ENCODE measurements around the gene CDK7. TPM values are rescaled to one million over a fixed set of nuclear protein-coding genes. Genes with fewer than 3 reads are reported as not detected.
"Not testable (repeated sequence)": the region's sequence is repeated elsewhere in the genome, so short reads cannot be mapped to it uniquely, and the experiment has no call there.

Gene CDK7
- total and polyA plus RNA-seq, 5 donors from 2014 or later = 23.6 to 34.9 (median 27.2) TPM

DNA sequence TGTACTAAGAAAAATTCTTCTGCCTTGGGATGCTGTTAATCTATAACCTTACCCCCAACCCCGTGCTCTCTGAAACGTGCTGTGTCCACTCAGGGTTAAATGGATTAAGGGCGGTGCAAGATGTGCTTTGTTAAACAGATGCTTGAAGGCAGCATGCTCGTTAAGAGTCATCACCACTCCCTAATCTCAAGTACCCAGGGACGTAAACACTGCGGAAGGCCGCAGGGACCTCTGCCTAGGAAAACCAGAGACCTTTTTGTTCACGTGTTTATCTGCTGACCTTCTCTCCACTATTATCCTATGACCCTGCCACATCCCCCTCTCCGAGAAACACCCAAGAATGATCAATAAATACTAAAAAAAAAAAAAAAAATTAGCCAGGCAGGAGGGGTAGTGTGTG lies 13.9 kb upstream of the CDK7 start:
- not testable (repeated sequence) for ATAC-seq (ENCODE audit: low read depth in 2 of 2); H3K36me3 ChIP-seq (ENCODE audit: control insufficient read depth, insufficient read depth, low read length); H3K4me3 ChIP-seq (ENCODE audit: low read depth, low read length); DNase-seq; H3K27ac Mint-ChIP-seq; H3K9me3 Mint-ChIP-seq; H3K27me3 Mint-ChIP-seq; H3K9me3 ChIP-seq (ENCODE audit: control insufficient read depth in 2 of 2, low read length in 2 of 2); H3K27ac ChIP-seq (ENCODE audit: insufficient read depth, low read length, poor library complexity, severe bottlenecking); H3K27me3 ChIP-seq (ENCODE audit: control insufficient read depth, insufficient read depth, low read length); H3K4me3 Mint-ChIP-seq; H3K36me3 Mint-ChIP-seq
- H3K4me1 ChIP-seq (ENCODE audit: control insufficient read depth, insufficient read depth, low read length, poor library complexity, severe bottlenecking) = peaks cover 14% of the 10 kb centered on the region
- peaks cover 6 to 33% (median 20%) of the 10 kb centered on the region in 4 donors for H3K4me1 Mint-ChIP-seq

DNA sequence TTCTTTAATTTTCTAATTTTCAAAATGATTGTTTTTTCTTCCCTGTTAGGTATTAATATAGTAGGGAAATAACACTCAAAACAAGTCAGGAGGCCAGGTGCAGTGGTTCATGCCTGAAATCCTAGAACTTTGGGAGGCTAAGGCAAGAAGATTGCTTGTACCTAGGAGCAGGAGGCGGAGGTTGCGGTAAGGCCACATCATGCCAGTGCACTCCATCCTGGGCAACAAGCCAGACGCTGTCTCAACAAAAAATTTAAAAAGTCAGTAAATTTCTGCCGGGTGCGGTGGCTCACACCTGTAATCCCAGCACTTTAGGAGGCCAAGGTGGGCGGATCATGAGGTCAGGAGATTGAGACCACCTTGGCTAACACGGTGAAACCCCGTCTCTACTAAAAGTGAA lies 10.2 kb upstream of the CDK7 start:
- no peaks in the 10 kb centered on the region for H3K9me3 ChIP-seq (ENCODE audit: control insufficient read depth in 2 of 2, low read length in 2 of 2)
- ATAC-seq (ENCODE audit: low read depth in 2 of 2) (no peak), DNase-seq (no peak)
- H3K4me1 ChIP-seq (ENCODE audit: control insufficient read depth, insufficient read depth, low read length, poor library complexity, severe bottlenecking) = no peaks in the 10 kb centered on the region
- Mint-ChIP-seq H3K36me3 (peaks cover 8% of the 10 kb centered on the region), H3K9me3 (peaks cover 0 to 2% (median 0%) of the 10 kb centered on the region in 7 donors), H3K27me3 (no peaks in the 10 kb centered on the region), H3K4me1 (peaks cover 6 to 14% (median 8%) of the 10 kb centered on the region in 4 donors), H3K27ac (no peak overlapping the region), H3K4me3 (no peak overlapping the region)
- H3K27ac ChIP-seq (ENCODE audit: insufficient read depth, low read length, poor library complexity, severe bottlenecking) = no peak overlapping the region
- H3K36me3 ChIP-seq (ENCODE audit: control insufficient read depth, insufficient read depth, low read length) = peaks cover 18% of the 10 kb centered on the region
- no peak overlapping the region for H3K4me3 ChIP-seq (ENCODE audit: low read depth, low read length)
- no peaks in the 10 kb centered on the region for H3K27me3 ChIP-seq (ENCODE audit: control insufficient read depth, insufficient read depth, low read length)

- peaks cover 23% of the 10 kb centered on the region for H3K36me3 ChIP-seq (ENCODE audit: control insufficient read depth, insufficient read depth, low read length)
- Mint-ChIP-seq H3K27ac (peak overlapping the region in 1 of 3 donors; percentile 49), H3K4me1 (peaks cover 6 to 14% (median 8%) of the 10 kb centered on the region in 4 donors), H3K4me3 (no peak overlapping the region), H3K27me3 (no peaks in the 10 kb centered on the region), H3K36me3 (peaks cover 8% of the 10 kb centered on the region), H3K9me3 (no peaks in the 10 kb centered on the region)
- no peak overlapping the region for H3K27ac ChIP-seq (ENCODE audit: insufficient read depth, low read length, poor library complexity, severe bottlenecking)
- DNase-seq = no peak
- no peak overlapping the region for H3K4me3 ChIP-seq (ENCODE audit: low read depth, low read length)
- no peaks in the 10 kb centered on the region for H3K4me1 ChIP-seq (ENCODE audit: control insufficient read depth, insufficient read depth, low read length, poor library complexity, severe bottlenecking)
- H3K27me3 ChIP-seq (ENCODE audit: control insufficient read depth, insufficient read depth, low read length) = no peaks in the 10 kb centered on the region
- no peaks in the 10 kb centered on the region for H3K9me3 ChIP-seq (ENCODE audit: control insufficient read depth in 2 of 2, low read length in 2 of 2)
- ATAC-seq (ENCODE audit: low read depth in 2 of 2) = no peak
These were observed 8.8 kb upstream of the CDK7 start for GRCh38 chr5:69225860-69226259.

DNA sequence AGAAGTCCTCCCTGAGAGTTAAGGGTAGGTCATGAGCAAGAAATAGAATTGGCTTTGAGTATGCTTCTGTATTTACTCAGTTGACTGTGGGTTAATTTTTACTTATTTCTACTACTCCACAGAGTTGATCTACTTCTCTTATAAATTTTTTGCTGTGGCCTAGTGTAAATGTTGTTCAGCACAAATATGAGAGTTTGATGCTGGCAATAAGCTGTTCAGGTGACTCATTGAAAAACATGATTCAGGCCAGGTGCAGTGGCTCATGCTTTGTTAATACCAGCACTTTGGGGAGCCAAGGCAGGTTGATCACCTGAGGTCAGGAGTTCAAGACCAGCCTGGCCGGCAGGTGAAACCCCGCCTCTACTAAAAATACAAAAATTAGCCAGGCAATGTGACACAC lies 4.5 kb upstream of the CDK7 start:
- no peaks in the 10 kb centered on the region for H3K27me3 ChIP-seq (ENCODE audit: control insufficient read depth, insufficient read depth, low read length)
- peaks cover 8% of the 10 kb centered on the region for H3K4me1 ChIP-seq (ENCODE audit: control insufficient read depth, insufficient read depth, low read length, poor library complexity, severe bottlenecking)
- H3K27ac Mint-ChIP-seq = no peak overlapping the region
- H3K36me3 ChIP-seq (ENCODE audit: control insufficient read depth, insufficient read depth, low read length) = peaks cover 23% of the 10 kb centered on the region
- peaks cover 4% of the 10 kb centered on the region for H3K36me3 Mint-ChIP-seq
- peaks cover 1 to 11% (median 4%) of the 10 kb centered on the region in 4 donors for H3K4me1 Mint-ChIP-seq
- no peak overlapping the region for H3K4me3 ChIP-seq (ENCODE audit: low read depth, low read length)
- no peaks in the 10 kb centered on the region for H3K27me3 Mint-ChIP-seq
- H3K9me3 Mint-ChIP-seq = no peaks in the 10 kb centered on the region
- H3K27ac ChIP-seq (ENCODE audit: insufficient read depth, low read length, poor library complexity, severe bottlenecking) = no peak overlapping the region
- ATAC-seq (ENCODE audit: low read depth in 2 of 2) = no peak
- no peak for DNase-seq
- H3K9me3 ChIP-seq (ENCODE audit: control insufficient read depth in 2 of 2, low read length in 2 of 2) = no peaks in the 10 kb centered on the region
- no peak overlapping the region for H3K4me3 Mint-ChIP-seq

- no peak for ATAC-seq (ENCODE audit: low read depth in 2 of 2)
- Mint-ChIP-seq H3K9me3 (no peaks in the 10 kb centered on the region), H3K27me3 (no peaks in the 10 kb centered on the region), H3K36me3 (no peaks in the 10 kb centered on the region), H3K4me1 (peaks cover 5 to 21% (median 10%) of the 10 kb centered on the region in 4 donors), H3K4me3 (peak overlapping the region in 1 of 4 donors; percentile 71), H3K27ac (no peak overlapping the region)
- no peak for DNase-seq
- no peak overlapping the region for H3K4me3 ChIP-seq (ENCODE audit: low read depth, low read length)
- H3K4me1 ChIP-seq (ENCODE audit: control insufficient read depth, insufficient read depth, low read length, poor library complexity, severe bottlenecking) = peaks cover 17% of the 10 kb centered on the region
- H3K9me3 ChIP-seq (ENCODE audit: control insufficient read depth in 2 of 2, low read length in 2 of 2) = no peaks in the 10 kb centered on the region
- no peak overlapping the region for H3K27ac ChIP-seq (ENCODE audit: insufficient read depth, low read length, poor library complexity, severe bottlenecking)
- H3K27me3 ChIP-seq (ENCODE audit: control insufficient read depth, insufficient read depth, low read length) = no peaks in the 10 kb centered on the region
- peaks cover 23% of the 10 kb centered on the region for H3K36me3 ChIP-seq (ENCODE audit: control insufficient read depth, insufficient read depth, low read length)
These were observed 3.4 kb upstream of the CDK7 start for GRCh38 chr5:69231281-69231680.

DNA sequence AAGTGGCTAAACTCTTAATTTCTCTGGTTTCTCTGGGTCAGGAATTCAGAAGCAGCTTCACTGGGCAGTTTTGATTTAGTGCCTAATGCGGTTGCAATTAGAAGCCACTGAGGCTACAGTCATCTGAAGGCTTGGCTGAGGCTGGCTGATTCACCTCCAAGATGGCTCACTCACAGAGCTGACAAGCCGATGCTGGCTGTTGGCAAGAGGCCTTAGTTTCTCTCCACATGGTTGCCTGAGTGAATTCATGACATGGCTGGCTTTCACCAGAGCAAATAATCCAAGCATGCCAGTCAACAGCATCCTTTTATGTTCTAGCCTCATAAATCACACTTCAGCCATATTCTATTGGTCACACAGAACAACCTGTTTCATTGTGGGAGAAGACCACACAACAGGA lies 2.8 kb upstream of the CDK7 start:
- Histone ChIP-seq H3K27ac (ENCODE audit: insufficient read depth, low read length, poor library complexity, severe bottlenecking) (no peak overlapping the region), H3K36me3 (ENCODE audit: control insufficient read depth, insufficient read depth, low read length) (peaks cover 22% of the 10 kb centered on the region), H3K4me1 (ENCODE audit: control insufficient read depth, insufficient read depth, low read length, poor library complexity, severe bottlenecking) (peaks cover 23% of the 10 kb centered on the region), H3K9me3 (ENCODE audit: control insufficient read depth in 2 of 2, low read length in 2 of 2) (no peaks in the 10 kb centered on the region), H3K4me3 (ENCODE audit: low read depth, low read length) (no peak overlapping the region), H3K27me3 (ENCODE audit: control insufficient read depth, insufficient read depth, low read length) (no peaks in the 10 kb centered on the region)
- Mint-ChIP-seq H3K27me3 (no peaks in the 10 kb centered on the region), H3K4me3 (peak overlapping the region in 3 of 4 donors; percentile 12 to 82 (median 71)), H3K27ac (no peak overlapping the region), H3K4me1 (peaks cover 5 to 26% (median 12%) of the 10 kb centered on the region in 4 donors), H3K36me3 (peaks cover under 1% of the 10 kb centered on the region), H3K9me3 (no peaks in the 10 kb centered on the region)
- DNase-seq (no peak), ATAC-seq (ENCODE audit: low read depth in 2 of 2) (no peak)

- not testable (repeated sequence) for H3K4me3 ChIP-seq (ENCODE audit: low read depth, low read length); H3K9me3 ChIP-seq (ENCODE audit: control insufficient read depth in 2 of 2, low read length in 2 of 2); H3K9me3 Mint-ChIP-seq; H3K27ac ChIP-seq (ENCODE audit: insufficient read depth, low read length, poor library complexity, severe bottlenecking); H3K27me3 ChIP-seq (ENCODE audit: control insufficient read depth, insufficient read depth, low read length); ATAC-seq (ENCODE audit: low read depth in 2 of 2); H3K27me3 Mint-ChIP-seq; DNase-seq
- H3K4me1 ChIP-seq (ENCODE audit: control insufficient read depth, insufficient read depth, low read length, poor library complexity, severe bottlenecking) = peaks cover 42% of the 10 kb centered on the region
- Mint-ChIP-seq H3K4me3 (peak overlapping the region; percentile 82 to 97 (median 87)), H3K4me1 (peaks cover 33 to 66% (median 46%) of the 10 kb centered on the region in 4 donors), H3K27ac (peak overlapping the region in 2 of 3 donors; percentile 29 to 95), H3K36me3 (peaks cover 31% of the 10 kb centered on the region)
- peaks cover 16% of the 10 kb centered on the region for H3K36me3 ChIP-seq (ENCODE audit: control insufficient read depth, insufficient read depth, low read length)
These were observed 2.0 kb downstream of the CDK7 start for GRCh38 chr5:69236733-69237132.

DNA sequence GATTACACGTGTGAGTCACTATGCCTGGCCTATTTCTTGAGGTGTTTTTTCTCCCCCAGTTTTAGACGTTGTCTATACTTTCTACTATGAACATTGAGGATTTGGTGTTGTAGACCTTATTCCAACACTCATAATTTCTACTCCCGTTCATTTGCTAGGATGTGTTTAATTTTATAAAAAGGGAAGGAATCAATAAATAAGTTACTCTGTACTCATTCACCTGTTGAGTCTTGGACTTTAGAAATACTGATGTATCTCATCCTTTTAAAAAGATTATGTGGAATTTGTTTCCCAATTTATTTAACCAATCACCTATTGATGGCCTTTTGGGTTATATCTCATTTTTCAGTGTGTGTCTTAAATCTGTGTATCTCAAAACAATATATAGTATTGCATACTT lies 3.2 kb downstream of the CDK7 start:
- no peaks in the 10 kb centered on the region for H3K9me3 ChIP-seq (ENCODE audit: control insufficient read depth in 2 of 2, low read length in 2 of 2)
- no peak for ATAC-seq (ENCODE audit: low read depth in 2 of 2)
- H3K4me3 ChIP-seq (ENCODE audit: low read depth, low read length) = peak overlapping the region; percentile 21
- no peaks in the 10 kb centered on the region for H3K9me3 Mint-ChIP-seq
- no peaks in the 10 kb centered on the region for H3K27me3 ChIP-seq (ENCODE audit: control insufficient read depth, insufficient read depth, low read length)
- H3K36me3 Mint-ChIP-seq = peaks cover 35% of the 10 kb centered on the region
- peak overlapping the region in 2 of 3 donors; percentile 18 to 31 for H3K27ac Mint-ChIP-seq
- peaks cover 34 to 75% (median 51%) of the 10 kb centered on the region in 4 donors for H3K4me1 Mint-ChIP-seq
- no peaks in the 10 kb centered on the region for H3K27me3 Mint-ChIP-seq
- H3K36me3 ChIP-seq (ENCODE audit: control insufficient read depth, insufficient read depth, low read length) = peaks cover 16% of the 10 kb centered on the region
- DNase-seq = no peak
- H3K4me1 ChIP-seq (ENCODE audit: control insufficient read depth, insufficient read depth, low read length, poor library complexity, severe bottlenecking) = peaks cover 42% of the 10 kb centered on the region
- no peak overlapping the region for H3K27ac ChIP-seq (ENCODE audit: insufficient read depth, low read length, poor library complexity, severe bottlenecking)
- H3K4me3 Mint-ChIP-seq = peak overlapping the region; percentile 82 to 97 (median 87)

Measured in CD4-positive, CD25-positive, alpha-beta regulatory T cell (primary cell).